Liver (tissue), 9 donors: ENCODE measurements around the gene CECR2. TPM values are rescaled to one million over a fixed set of nuclear protein-coding genes. Genes with fewer than 3 reads are reported as not detected.

Experiments used
- DNase-seq: peaks from one replicate; pipeline ENCODE4 v3.0.0-alpha.2; 2017; ENCODE audit warnings: low spot score
- H3K27ac ChIP-seq, 2 donors: one replicate each; pipeline ENCODE4 v1.7.0; 2013; ENCODE audit warnings: inconsistent platforms in 2 of 2, low read length in 2 of 2, control low read depth in 1 of 2, low read depth in 1 of 2, mild to moderate bottlenecking in 1 of 2
- H3K27me3 ChIP-seq, 4 donors: one replicate each; pipeline versions ENCODE4 v1.6.1 to v1.7.0; 2013; ENCODE audit warnings: low read length in 3 of 4, inconsistent platforms in 1 of 4, mild to moderate bottlenecking in 1 of 4, moderate library complexity in 1 of 4; ENCODE audit not compliant: control insufficient read depth in 4 of 4, insufficient read depth in 4 of 4
- H3K36me3 ChIP-seq, 4 donors: one replicate each; pipeline versions ENCODE4 v1.6.1 to v1.7.0; 2013; ENCODE audit warnings: low read length in 3 of 4, mild to moderate bottlenecking in 3 of 4, low read depth in 1 of 4, moderate library complexity in 1 of 4; ENCODE audit not compliant: control insufficient read depth in 4 of 4, insufficient read depth in 3 of 4
- H3K4me1 ChIP-seq, 4 donors: one replicate each; pipeline versions ENCODE4 v1.6.1 to v1.7.0; 2013; ENCODE audit warnings: low read length in 3 of 4, mild to moderate bottlenecking in 3 of 4, moderate library complexity in 1 of 4; ENCODE audit not compliant: control insufficient read depth in 4 of 4, insufficient read depth in 4 of 4
- H3K4me3 ChIP-seq, 3 donors: one replicate each; pipeline versions ENCODE4 v1.6.1 to v1.7.0; 2013; ENCODE audit warnings: low read length in 3 of 3, control low read depth in 1 of 3, low read depth in 1 of 3, mild to moderate bottlenecking in 1 of 3
- H3K9ac ChIP-seq, 2 donors: one replicate each; pipeline ENCODE4 v1.7.0; 2013; ENCODE audit warnings: low read length in 2 of 2, mild to moderate bottlenecking in 2 of 2, moderate library complexity in 2 of 2, control low read depth in 1 of 2, low read depth in 1 of 2
- H3K9me3 ChIP-seq, 4 donors: one replicate each; pipeline versions ENCODE4 v1.6.1 to v1.7.0; 2013; ENCODE audit warnings: low read length in 3 of 4; ENCODE audit not compliant: control insufficient read depth in 4 of 4
- ATF3 ChIP-seq: IDR thresholded peaks from 2 replicates; pipeline ENCODE4 v1.6.1; 2016; ENCODE audit warnings: antibody characterized with exemption
- CTCF ChIP-seq: fragments of 150-350 bp; IDR thresholded peaks from 2 replicates; pipeline ENCODE4 v1.5.1; 2017; ENCODE audit warnings: improper control_type of control experiment, low read depth, low read length; ENCODE audit not compliant: missing input control
- EGR1 ChIP-seq, 2 donors: IDR thresholded peaks; 2 replicates each; pipeline ENCODE4 v1.6.1; 2016 to 2018; ENCODE audit warnings: antibody characterized with exemption in 2 of 2, low read depth in 2 of 2
- FOXA1 ChIP-seq: IDR thresholded peaks from 2 replicates; pipeline ENCODE4 v1.6.1; 2016; ENCODE audit warnings: antibody characterized with exemption
- FOXA2 ChIP-seq: IDR thresholded peaks from 2 replicates; pipeline ENCODE4 v1.6.1; 2016; ENCODE audit warnings: antibody characterized with exemption
- GABPA ChIP-seq, 2 donors: IDR thresholded peaks in 1 of 2; conservative IDR thresholded peaks in 1 of 2; 2 replicates each; pipeline ENCODE4 v1.6.1; 2016; ENCODE audit warnings: antibody characterized with exemption in 2 of 2, mild to moderate bottlenecking in 1 of 2, moderate library complexity in 1 of 2
- HNF4A ChIP-seq, 2 donors: conservative IDR thresholded peaks; 2 replicates each; pipeline ENCODE4 v1.6.1; 2016; ENCODE audit warnings: antibody characterized with exemption in 2 of 2, mild to moderate bottlenecking in 2 of 2
- HNF4G ChIP-seq: IDR thresholded peaks from 2 replicates; pipeline ENCODE4 v1.6.1; 2016; ENCODE audit warnings: antibody characterized with exemption
- JUND ChIP-seq, 2 donors: IDR thresholded peaks; 2 replicates each; pipeline ENCODE4 v1.6.1; 2016; ENCODE audit warnings: antibody characterized with exemption in 2 of 2
- MAX ChIP-seq: IDR thresholded peaks from 2 replicates; pipeline ENCODE4 v1.6.1; 2016; ENCODE audit warnings: antibody characterized with exemption
- NR2F2 ChIP-seq: IDR thresholded peaks from 2 replicates; pipeline ENCODE4 v1.6.1; 2016; ENCODE audit warnings: antibody characterized with exemption
- RAD21 ChIP-seq, 2 donors: IDR thresholded peaks; 2 replicates each; pipeline ENCODE4 v1.6.1; 2016; ENCODE audit warnings: antibody characterized with exemption in 2 of 2, mild to moderate bottlenecking in 2 of 2
- REST ChIP-seq: IDR thresholded peaks from 2 replicates; pipeline ENCODE4 v1.6.1; 2016; ENCODE audit warnings: antibody characterized with exemption, mild to moderate bottlenecking
- RXRA ChIP-seq, 2 donors: IDR thresholded peaks; 2 replicates each; pipeline ENCODE4 v1.6.1; 2017 to 2018; ENCODE audit warnings: antibody characterized with exemption in 2 of 2, mild to moderate bottlenecking in 1 of 2
- SP1 ChIP-seq: IDR thresholded peaks from 2 replicates; pipeline ENCODE4 v1.6.1; 2018; ENCODE audit warnings: antibody characterized with exemption, mild to moderate bottlenecking
- TAF1 ChIP-seq: conservative IDR thresholded peaks from 2 replicates; pipeline ENCODE4 v1.6.1; 2016; ENCODE audit warnings: antibody characterized with exemption, mild to moderate bottlenecking
- YY1 ChIP-seq: IDR thresholded peaks from 2 replicates; pipeline ENCODE4 v1.6.1; 2016; ENCODE audit warnings: antibody characterized with exemption, mild to moderate bottlenecking
- ZBTB33 ChIP-seq: IDR thresholded peaks from 2 replicates; pipeline ENCODE4 v1.6.1; 2016; ENCODE audit warnings: antibody characterized with exemption
- WGBS: extraction: QIAGEN DNeasy Blood & Tissue Kit; methylation state at CpG from one replicate; pipeline ENCODE4 v1.1.7; 2013; 5-methylcytosine and 5-hydroxymethylcytosine counted together
- polyA plus RNA-seq, 2 donors: library from polyadenylated mRNA; stranded (reverse) in 1 of 2; unstranded in 1 of 2; fragments of 200-250 nt in 1 of 2; fragments of >200 nt in 1 of 2; fragmentation: Nextera tagmentation in 1 of 2; extraction: Ambion mirVana in 1 of 2; gene quantifications; one replicate each; pipeline versions ENCODE4 v1.2.1 to v1.2.3, GENCODE V29; 2013 to 2015
- total RNA-seq, 2 donors: library from RNA; depleted of rRNA; stranded (reverse); fragments of >200 nt; gene quantifications; one replicate each; pipeline ENCODE4 v1.2.3, GENCODE V29; 2014
- donor health status: healthy.
- donor health status: healthy.
- donor health status: healthy.
- donor health status: healthy.
- donor health status: healthy.

CECR2 gene
- total and polyA plus RNA-seq, 4 donors = 1.8 to 9.7 (median 2.1) TPM

GRCh38 chr22:17429516-17429915 is 60.3 kb downstream of the CECR2 start:
- no peak overlapping the region for H3K27ac ChIP-seq
- H3K9ac ChIP-seq = no peak overlapping the region
- no peak overlapping the region for H3K4me3 ChIP-seq

More at GRCh38 chr22:17429516-17429915, 60.3 kb downstream of the CECR2 start:
- H3K36me3 ChIP-seq = no peaks in the 10 kb centered on the region
- no peaks in the 10 kb centered on the region for H3K9me3 ChIP-seq
- H3K27me3 ChIP-seq = no peaks in the 10 kb centered on the region
- H3K4me1 ChIP-seq = peaks cover 0 to 5% (median 1%) of the 10 kb centered on the region in 4 donors
- TF ChIP-seq ATF3 (no peak), JUND (IDR thresholded peaks at IDR 0.05) (no peak), SP1 (no peak), CTCF (no peak), FOXA1 (no peak), RXRA (IDR thresholded peaks at IDR 0.05) (no peak), ZBTB33 (no peak), RAD21 (IDR thresholded peaks at IDR 0.05) (no peak), FOXA2 (no peak), REST (no peak), GABPA (IDR thresholded peaks at IDR 0.05 in 1 of 2, conservative IDR thresholded peaks at IDR 0.05 in 1 of 2) (no peak), MAX (no peak), YY1 (no peak), NR2F2 (no peak), TAF1 (no peak), EGR1 (IDR thresholded peaks at IDR 0.05; ENCODE audit: low read depth in 2 of 2) (no peak), HNF4G (no peak), HNF4A (conservative IDR thresholded peaks at IDR 0.05) (no peak)
- WGBS = 81% methylated on average over 1 of the region's 1 CpG
- no peak for DNase-seq
